Neural cell (in vitro differentiated cells): ENCODE measurements around the gene TMEM260. TPM values are rescaled to one million over a fixed set of nuclear protein-coding genes. Genes with fewer than 3 reads are reported as not detected.

Experiments used
- polyA plus RNA-seq: library from polyadenylated mRNA; depleted of rRNA; stranded (reverse); fragments of >200 nt; gene quantifications from 2 replicates; pipeline ENCODE4 v1.2.3, GENCODE V29; 2014

The TMEM260 gene
- polyA plus RNA-seq, 1 donor from 2014 or later, result 67.0 TPM

Other genes with a start within 250 kb of the TMEM260 start
- 2.1 and 3.2 TPM in 2 replicates for gene OTX2, start 230.7 kb downstream of the TMEM260 start, polyA plus RNA-seq